NCI-H2227 treated with DMSO at 0.1 percent for 48 hours (cell line): ENCODE results near the gene SOBP.

Experiments used
- DNase-seq: peaks from one replicate; lab custom pipeline; 2025; lab: John Stamatoyannopoulos, UW

SOBP gene

GRCh38 chr6:107585815-107586435, 96.0 kb downstream of the SOBP start:
- peak; percentile 41 for DNase-seq

- DNase-seq: no peak
Measured at GRCh38 chr6:107587451-107587850, 97.5 kb downstream of the SOBP start.

- no peak for DNase-seq
Measured at GRCh38 chr6:107589199-107589598, 99.3 kb downstream of the SOBP start.

- no peak for DNase-seq
Measured at GRCh38 chr6:107589934-107590333, 100.0 kb downstream of the SOBP start.

- DNase-seq: no peak
Measured at GRCh38 chr6:107590378-107590777, 100.5 kb downstream of the SOBP start.

GRCh38 chr6:107591346-107591745, 101.4 kb downstream of the SOBP start:
- no peak for DNase-seq

- DNase-seq: no peak
Measured at GRCh38 chr6:107592806-107593205, 102.9 kb downstream of the SOBP start.

- no peak for DNase-seq
Measured at GRCh38 chr6:107594736-107595135, 104.8 kb downstream of the SOBP start.

- no peak for DNase-seq
Measured at GRCh38 chr6:107598091-107598490, 108.2 kb downstream of the SOBP start.

- DNase-seq: no peak
Measured at GRCh38 chr6:107599043-107599442, 109.1 kb downstream of the SOBP start.

- no peak for DNase-seq
Measured at GRCh38 chr6:107600121-107600520, 110.2 kb downstream of the SOBP start.

GRCh38 chr6:107600936-107601335, 111.0 kb downstream of the SOBP start:
- no peak for DNase-seq

- DNase-seq: no peak
Measured at GRCh38 chr6:107601406-107601805, 111.5 kb downstream of the SOBP start.

GRCh38 chr6:107602321-107603005, 112.5 kb downstream of the SOBP start:
- no peak for DNase-seq

- DNase-seq: no peak
Measured at GRCh38 chr6:107603006-107603370, 113.1 kb downstream of the SOBP start.

- DNase-seq: no peak
Measured at GRCh38 chr6:107604549-107604948, 114.6 kb downstream of the SOBP start.

GRCh38 chr6:107606407-107606806, 116.5 kb downstream of the SOBP start:
- DNase-seq: no peak

GRCh38 chr6:107607116-107607515, 117.2 kb downstream of the SOBP start:
- DNase-seq: no peak

GRCh38 chr6:107611094-107611810, 121.3 kb downstream of the SOBP start:
- DNase-seq: no peak

- no peak for DNase-seq
Measured at GRCh38 chr6:107612762-107613415, 123.0 kb downstream of the SOBP start.

- no peak for DNase-seq
Measured at GRCh38 chr6:107613651-107614379, 123.9 kb downstream of the SOBP start.

- no peak for DNase-seq
Measured at GRCh38 chr6:107614828-107615227, 124.9 kb downstream of the SOBP start.
